HG02623 (cell line): Measurements from ENCODE around the gene PCK2.

Experiments
- ATAC-seq: cut with Tn5 transposase; IDR thresholded peaks from one replicate; pipeline ENCODE4 v1.9.1; 2021; ENCODE audit warnings: moderate library complexity; ENCODE audit not compliant: unreplicated experiment

Gene PCK2

GRCh38 chr14:24060984-24061913 lies 32.9 kb upstream of the PCK2 start:
- ATAC-seq: no peak

- no peak for ATAC-seq
These were observed 31.7 kb upstream of the PCK2 start for GRCh38 chr14:24062216-24062980.

GRCh38 chr14:24063263-24063836 lies 30.8 kb upstream of the PCK2 start:
- no peak for ATAC-seq

- ATAC-seq: no peak
These were observed 29.9 kb upstream of the PCK2 start for GRCh38 chr14:24064091-24064795.

- ATAC-seq: no peak
These were observed 29.3 kb upstream of the PCK2 start for GRCh38 chr14:24064856-24065255.

GRCh38 chr14:24065408-24065807 lies 28.7 kb upstream of the PCK2 start:
- no peak for ATAC-seq

GRCh38 chr14:24066496-24067132 lies 27.5 kb upstream of the PCK2 start:
- no peak for ATAC-seq

- ATAC-seq: no peak
These were observed 26.7 kb upstream of the PCK2 start for GRCh38 chr14:24067133-24068082.

- ATAC-seq: no peak
These were observed 25.2 kb upstream of the PCK2 start for GRCh38 chr14:24068711-24069410.

- no peak for ATAC-seq
These were observed 24.7 kb upstream of the PCK2 start for GRCh38 chr14:24069411-24069735.

- no peak for ATAC-seq
These were observed 23.6 kb upstream of the PCK2 start for GRCh38 chr14:24070285-24071143.

- ATAC-seq: no peak
These were observed 22.9 kb upstream of the PCK2 start, which contains the start of gene CPNE6 for GRCh38 chr14:24071144-24071697. Gene CPNE6 (plus strand): TSS chr14:24071562. CDS start chr14:24072937, 1,375 bp downstream.

- no peak for ATAC-seq
These were observed 22.2 kb upstream of the PCK2 start for GRCh38 chr14:24071836-24072430.

GRCh38 chr14:24072436-24072835 lies 21.7 kb upstream of the PCK2 start:
- ATAC-seq: no peak

- no peak for ATAC-seq
These were observed 20.9 kb upstream of the PCK2 start for GRCh38 chr14:24072881-24073877.
